ENCODE measurements around the gene SH3BP4.
A peak's percentile ranks its signal among the peaks of the same experiment; 100 is the strongest.

- TF ChIP-seq CTCF (IDR thresholded peaks at IDR 0.05; ENCODE audit: low read depth, low read length, missing input control) (no peak), FOXA1 (IDR thresholded peaks at IDR 0.05) (no peak), GABPA (IDR thresholded peaks at IDR 0.05 in 1 of 2, conservative IDR thresholded peaks at IDR 0.05 in 1 of 2) (no peak), MAX (IDR thresholded peaks at IDR 0.05) (peak; percentile 67), REST (IDR thresholded peaks at IDR 0.05) (peak; percentile 61)
These were observed 28.8 kb downstream of the SH3BP4 start for GRCh38 chr2:234980451-234981187.
